Measurements from ENCODE around the gene CACNA2D2.

CACNA2D2 gene

GRCh38 chr3:50382722-50383121 lies 120.7 kb downstream of the CACNA2D2 start:
- H3K4me3 ChIP-seq (ENCODE audit: low read depth, low read length), result no peak overlapping the region
- H3K9ac ChIP-seq, result no peak overlapping the region
- H3K4me2 ChIP-seq (ENCODE audit: low read length), result no peak overlapping the region
- no peak overlapping the region for H2AFZ ChIP-seq
- no peak overlapping the region for H3K27ac ChIP-seq
- H3K4me1 ChIP-seq, result no peaks in the 10 kb centered on the region
- no peaks in the 10 kb centered on the region for H3K9me3 ChIP-seq (ENCODE audit: control insufficient read depth, low read length)
- TF ChIP-seq CTCF (IDR thresholded peaks at IDR 0.05), result no peak
- no peaks in the 10 kb centered on the region for H3K79me2 ChIP-seq
- H3K36me3 ChIP-seq (ENCODE audit: control insufficient read depth, insufficient read depth, low read length), result no peaks in the 10 kb centered on the region
- no peaks in the 10 kb centered on the region for H3K27me3 ChIP-seq (ENCODE audit: control insufficient read depth, insufficient read depth, low read length)

- H3K4me1 ChIP-seq, result no peaks in the 10 kb centered on the region
- no peak overlapping the region for H2AFZ ChIP-seq
- H3K27me3 ChIP-seq (ENCODE audit: control insufficient read depth, insufficient read depth, low read length), result no peaks in the 10 kb centered on the region
- no peak overlapping the region for H3K4me3 ChIP-seq (ENCODE audit: low read depth, low read length)
- H3K9ac ChIP-seq, result no peak overlapping the region
- no peak for TF ChIP-seq CTCF (IDR thresholded peaks at IDR 0.05)
- H3K9me3 ChIP-seq (ENCODE audit: control insufficient read depth, low read length), result no peaks in the 10 kb centered on the region
- no peak overlapping the region for H3K4me2 ChIP-seq (ENCODE audit: low read length)
- H3K79me2 ChIP-seq, result no peaks in the 10 kb centered on the region
- no peaks in the 10 kb centered on the region for H3K36me3 ChIP-seq (ENCODE audit: control insufficient read depth, insufficient read depth, low read length)
- no peak overlapping the region for H3K27ac ChIP-seq
Observed at GRCh38 chr3:50381383-50381782, 122.1 kb downstream of the CACNA2D2 start.

GRCh38 chr3:50380405-50381085 lies 122.9 kb downstream of the CACNA2D2 start:
- TF ChIP-seq CTCF (IDR thresholded peaks at IDR 0.05), result no peak
- no peak overlapping the region for H3K27ac ChIP-seq
- no peak overlapping the region for H3K4me3 ChIP-seq (ENCODE audit: low read depth, low read length)

GRCh38 chr3:50378757-50379156 lies 124.7 kb downstream of the CACNA2D2 start:
- Histone ChIP-seq H3K9me3 (ENCODE audit: control insufficient read depth, low read length) (no peaks in the 10 kb centered on the region), H3K79me2 (no peaks in the 10 kb centered on the region), H3K27me3 (ENCODE audit: control insufficient read depth, insufficient read depth, low read length) (no peaks in the 10 kb centered on the region), H3K4me3 (ENCODE audit: low read depth, low read length) (no peak overlapping the region), H3K9ac (no peak overlapping the region), H3K4me1 (no peaks in the 10 kb centered on the region), H3K36me3 (ENCODE audit: control insufficient read depth, insufficient read depth, low read length) (no peaks in the 10 kb centered on the region), H3K4me2 (ENCODE audit: low read length) (no peak overlapping the region), H2AFZ (no peak overlapping the region), H3K27ac (no peak overlapping the region)
- no peak for TF ChIP-seq CTCF (IDR thresholded peaks at IDR 0.05)

More at GRCh38 chr3:50380405-50381085, 122.9 kb downstream of the CACNA2D2 start:
- Histone ChIP-seq H3K4me2 (ENCODE audit: low read length) (no peak overlapping the region), H3K9me3 (ENCODE audit: control insufficient read depth, low read length) (no peaks in the 10 kb centered on the region), H2AFZ (no peak overlapping the region), H3K4me1 (no peaks in the 10 kb centered on the region), H3K36me3 (ENCODE audit: control insufficient read depth, insufficient read depth, low read length) (no peaks in the 10 kb centered on the region), H3K27me3 (ENCODE audit: control insufficient read depth, insufficient read depth, low read length) (no peaks in the 10 kb centered on the region), H3K79me2 (no peaks in the 10 kb centered on the region), H3K9ac (no peak overlapping the region)

GRCh38 chr3:50378024-50378423 lies 125.4 kb downstream of the CACNA2D2 start:
- Histone ChIP-seq H3K36me3 (ENCODE audit: control insufficient read depth, insufficient read depth, low read length) (no peaks in the 10 kb centered on the region), H3K4me2 (ENCODE audit: low read length) (no peak overlapping the region), H3K9me3 (ENCODE audit: control insufficient read depth, low read length) (no peaks in the 10 kb centered on the region), H2AFZ (no peak overlapping the region), H3K4me3 (ENCODE audit: low read depth, low read length) (no peak overlapping the region), H3K79me2 (no peaks in the 10 kb centered on the region), H3K4me1 (no peaks in the 10 kb centered on the region), H3K27ac (no peak overlapping the region), H3K9ac (no peak overlapping the region), H3K27me3 (ENCODE audit: control insufficient read depth, insufficient read depth, low read length) (no peaks in the 10 kb centered on the region)
- no peak for TF ChIP-seq CTCF (IDR thresholded peaks at IDR 0.05)

Measured in parathyroid adenoma (tissue), 2 donors.